Stimulated activated CD4-positive, alpha-beta T cell treated with anti-CD3 and anti-CD28 coated beads, Interleukin-4, amount 100 ng/mL, for 48 hours (primary cell): Measurements from ENCODE around the gene ARPC2.

Source experiments
- DNase-seq, 2 donors: peaks; one replicate each; pipeline ENCODE4 v3.0.0-alpha.2; 2020; ENCODE audit warnings: low read depth in 2 of 2

Gene ARPC2

GRCh38 chr2:218289639-218290315 lies 72.8 kb downstream of the ARPC2 start:
- DNase-seq, result no peak

- DNase-seq, result peak in 1 of 2 donors; percentile 27
Measured at GRCh38 chr2:218290316-218291261, 73.6 kb downstream of the ARPC2 start.

- no peak for DNase-seq
Measured at GRCh38 chr2:218291318-218292047, 74.5 kb downstream of the ARPC2 start.

- peak; percentile 65 to 71 for DNase-seq
Measured at GRCh38 chr2:218292048-218293014, 75.3 kb downstream of the ARPC2 start, which contains the start of gene TMBIM1. Gene TMBIM1 (minus strand): TSS chr2:218292503. CDS start chr2:218282141, 10,362 bp downstream.

GRCh38 chr2:218293715-218294429 lies 76.9 kb downstream of the ARPC2 start:
- DNase-seq, result no peak

- DNase-seq, result no peak
Measured at GRCh38 chr2:218294430-218295022, 77.5 kb downstream of the ARPC2 start.

- DNase-seq, result no peak
Measured at GRCh38 chr2:218295029-218295428, 78.0 kb downstream of the ARPC2 start.

- no peak for DNase-seq
Measured at GRCh38 chr2:218296200-218296599, 79.2 kb downstream of the ARPC2 start.

GRCh38 chr2:218296847-218297246 lies 79.9 kb downstream of the ARPC2 start:
- DNase-seq, result no peak

GRCh38 chr2:218298314-218298875 lies 81.4 kb downstream of the ARPC2 start:
- DNase-seq, result no peak

GRCh38 chr2:218300141-218300540 lies 83.2 kb downstream of the ARPC2 start:
- no peak for DNase-seq

GRCh38 chr2:218301176-218301819 lies 84.3 kb downstream of the ARPC2 start:
- peak; percentile 83 to 85 for DNase-seq
